HG03103 (cell line): ENCODE results near the gene CDRT4.
"Not testable (repeated sequence)": the region's sequence is repeated elsewhere in the genome, so short reads cannot be mapped to it uniquely, and the experiment has no call there.

Experiments used
- ATAC-seq: cut with Tn5 transposase; IDR thresholded peaks from one replicate; pipeline ENCODE4 v1.9.1; 2021; ENCODE audit warnings: low read depth; ENCODE audit not compliant: unreplicated experiment

CDRT4 gene

DNA sequence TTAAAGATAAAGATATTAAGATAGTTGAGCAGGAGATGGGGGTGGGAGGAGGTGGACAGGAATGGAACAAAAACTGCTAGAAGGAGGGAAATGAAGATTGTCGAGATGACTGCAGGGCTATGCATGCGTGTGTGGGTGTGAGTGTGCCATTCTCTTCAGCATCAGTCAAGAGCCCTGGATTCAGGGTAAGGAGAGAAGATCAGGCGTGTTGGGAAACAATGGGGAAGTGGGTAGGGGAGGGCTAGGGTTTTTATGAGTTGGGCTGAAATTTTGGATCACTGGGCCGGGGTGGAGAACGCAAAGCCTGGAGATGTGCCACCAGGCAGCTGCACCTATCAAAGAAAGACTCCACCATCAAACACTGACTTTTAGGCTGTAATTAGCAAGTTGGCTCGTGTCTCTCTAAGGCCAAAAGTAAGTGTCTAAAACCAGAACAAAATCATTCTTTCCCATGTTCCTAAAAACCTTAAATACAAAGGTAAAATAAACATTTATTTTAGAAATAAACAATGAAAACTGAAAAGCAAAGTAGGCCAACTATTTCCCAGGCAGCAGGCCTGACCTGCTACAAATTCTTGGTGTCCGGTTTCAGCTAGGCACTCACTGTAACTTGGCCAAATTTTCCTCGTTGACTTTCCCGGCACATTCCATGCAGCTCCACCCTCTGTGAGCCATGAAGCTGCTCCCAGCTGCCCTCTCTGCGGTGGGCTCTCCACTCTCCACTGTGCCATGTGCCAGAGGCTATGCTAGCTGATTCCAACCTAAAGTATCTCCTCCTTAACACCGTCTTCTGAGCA is 4.2 kb downstream of the CDRT4 start:
- no peak for ATAC-seq

DNA sequence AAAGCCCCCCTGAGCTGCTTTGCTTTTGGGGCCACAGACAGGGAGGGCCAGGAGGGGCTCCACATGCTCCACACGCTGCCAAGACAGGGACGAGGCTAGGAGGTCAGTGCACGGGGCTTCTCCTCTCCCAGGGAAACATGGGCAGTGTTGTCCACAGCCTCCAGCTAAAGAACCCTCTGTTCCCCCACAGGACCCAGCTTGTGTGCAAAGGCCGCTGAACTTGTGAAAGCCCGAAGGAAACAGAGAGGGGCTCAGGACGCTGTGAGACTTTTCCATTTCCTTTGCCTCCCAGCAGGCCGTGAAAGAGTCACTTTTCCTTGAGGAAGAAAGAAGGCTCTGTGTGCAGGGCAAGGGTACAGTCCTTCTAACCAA is 9.7 kb downstream of the CDRT4 start:
- ATAC-seq: no peak

DNA sequence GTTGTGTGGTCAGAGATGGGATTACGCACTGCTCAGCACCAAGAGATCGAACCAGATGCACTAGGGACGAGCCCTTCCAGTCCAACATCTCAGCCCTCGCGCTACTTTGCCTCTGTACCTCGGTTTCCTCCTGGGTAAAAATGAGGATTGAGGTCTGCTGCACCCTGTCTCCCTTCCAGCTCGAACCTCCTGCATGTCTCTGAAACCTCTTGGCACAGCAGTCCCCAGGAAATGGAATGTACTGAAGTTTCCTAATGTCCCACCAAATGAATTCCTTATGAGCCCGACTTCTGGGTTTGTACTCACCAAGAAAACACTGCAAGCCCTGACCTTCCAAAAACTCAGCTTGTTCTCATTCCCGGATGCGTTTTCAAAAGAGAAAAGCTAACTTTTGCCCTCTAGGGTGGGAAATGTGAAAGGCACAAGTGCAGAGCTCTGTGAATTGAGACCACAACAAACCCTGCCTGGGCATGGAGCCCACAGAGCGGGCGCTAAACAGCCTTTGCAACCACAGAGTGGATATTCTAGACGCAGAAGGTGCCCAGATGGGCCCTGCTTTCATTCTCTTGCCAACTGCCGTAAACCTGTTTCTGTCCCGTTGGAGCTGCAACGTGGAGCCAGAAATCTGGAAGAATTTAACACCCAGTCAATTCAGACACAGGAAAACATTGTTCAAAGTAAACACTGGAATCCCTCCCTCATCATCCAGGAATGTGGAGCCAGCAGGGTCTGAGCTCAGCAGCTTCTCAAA is 10.3 kb downstream of the CDRT4 start:
- ATAC-seq: no peak

DNA sequence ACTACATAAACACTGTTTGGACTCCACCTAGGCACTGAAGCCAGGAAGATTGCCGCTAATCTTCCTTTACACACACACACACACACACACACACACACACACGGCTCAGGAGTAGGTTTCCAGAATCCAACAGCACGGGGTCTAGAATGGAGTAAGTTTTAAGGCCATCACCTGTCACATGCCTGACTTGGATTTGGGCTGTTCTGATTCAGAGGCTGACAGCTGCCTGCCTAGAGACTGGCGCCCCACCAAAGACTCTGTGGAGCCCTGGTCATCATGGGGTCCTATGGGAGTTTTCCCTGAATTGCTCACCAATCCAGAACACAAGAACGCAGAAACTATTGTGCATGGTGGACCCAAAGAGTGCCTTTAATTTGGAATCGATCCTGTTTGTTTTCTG is 10.9 kb downstream of the CDRT4 start:
- no peak for ATAC-seq

DNA sequence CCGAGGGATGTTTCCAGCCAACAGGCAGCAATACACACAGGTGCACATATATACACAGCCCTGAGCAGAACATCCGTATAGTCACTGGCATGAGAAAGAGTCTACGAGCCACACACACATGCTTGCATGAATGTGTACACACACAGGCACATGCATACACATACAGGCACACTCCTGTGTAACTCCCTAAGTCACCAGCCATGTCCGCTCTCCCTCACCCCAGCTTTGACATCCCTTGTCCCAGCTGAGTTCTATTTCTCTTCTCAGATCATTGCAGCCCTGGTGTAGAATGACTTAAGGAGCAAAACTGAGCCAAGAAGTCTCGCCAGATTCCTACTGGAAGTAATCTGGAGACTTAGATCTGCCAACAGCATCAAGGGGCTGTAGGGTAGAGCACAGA is 13.1 kb downstream of the CDRT4 start:
- no peak for ATAC-seq

DNA sequence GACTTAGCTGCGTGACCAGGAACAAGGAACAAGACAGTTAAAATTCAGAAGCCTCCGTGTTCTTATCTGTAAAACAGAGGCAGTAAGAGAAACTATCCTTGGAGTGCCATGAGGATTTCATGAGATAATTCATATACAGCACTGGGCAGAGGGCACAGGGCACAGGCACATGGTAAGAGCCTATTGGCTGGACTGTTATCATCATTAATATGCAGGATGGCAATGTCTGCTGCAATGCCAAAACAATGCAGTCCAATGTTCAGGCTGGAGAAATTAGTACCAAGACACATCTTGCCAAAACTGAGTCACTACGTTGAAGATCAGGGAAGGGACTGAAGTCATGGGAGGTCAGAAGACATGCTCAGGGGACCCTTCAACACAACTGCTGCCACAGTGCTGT is 13.6 kb downstream of the CDRT4 start:
- no peak for ATAC-seq

DNA sequence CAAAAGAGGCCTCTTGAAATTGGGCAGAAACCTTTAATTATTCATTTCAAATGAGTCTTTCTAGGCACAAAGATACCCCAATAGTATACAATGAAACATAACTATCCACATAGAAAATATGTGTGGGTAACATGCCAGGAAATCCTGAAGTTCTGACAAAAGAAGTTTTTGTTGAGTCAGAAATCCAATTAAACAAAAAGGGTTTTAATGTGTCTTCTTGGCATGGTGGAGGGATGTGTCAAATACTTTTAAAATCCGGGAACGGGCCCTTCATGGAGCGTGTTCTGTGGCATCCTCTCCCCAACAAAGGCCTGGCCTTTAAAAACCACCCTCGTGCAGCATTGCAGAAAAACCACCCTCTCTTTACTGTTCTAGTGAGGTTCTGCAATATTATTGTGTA is 14.2 kb downstream of the CDRT4 start:
- ATAC-seq: no peak

DNA sequence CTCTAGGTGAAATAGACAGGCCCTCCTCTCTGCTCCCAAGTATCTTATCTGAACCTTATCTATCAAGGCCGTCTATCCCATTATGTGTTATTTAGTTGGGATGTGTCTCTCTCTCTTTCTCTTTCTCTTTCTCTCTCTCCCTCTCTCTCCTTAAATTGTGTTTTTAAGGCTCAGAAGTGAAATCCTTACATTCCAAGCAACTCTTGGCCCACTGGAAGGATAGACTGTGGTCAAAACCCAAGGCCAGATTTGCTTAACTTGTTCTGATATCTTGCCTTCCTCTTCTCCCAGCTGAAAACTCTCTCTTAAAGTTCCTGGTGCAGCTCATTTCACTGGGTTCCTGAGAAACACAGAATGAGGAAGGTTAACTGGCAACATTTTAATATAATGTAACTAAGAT is 14.7 kb downstream of the CDRT4 start:
- ATAC-seq: no peak

DNA sequence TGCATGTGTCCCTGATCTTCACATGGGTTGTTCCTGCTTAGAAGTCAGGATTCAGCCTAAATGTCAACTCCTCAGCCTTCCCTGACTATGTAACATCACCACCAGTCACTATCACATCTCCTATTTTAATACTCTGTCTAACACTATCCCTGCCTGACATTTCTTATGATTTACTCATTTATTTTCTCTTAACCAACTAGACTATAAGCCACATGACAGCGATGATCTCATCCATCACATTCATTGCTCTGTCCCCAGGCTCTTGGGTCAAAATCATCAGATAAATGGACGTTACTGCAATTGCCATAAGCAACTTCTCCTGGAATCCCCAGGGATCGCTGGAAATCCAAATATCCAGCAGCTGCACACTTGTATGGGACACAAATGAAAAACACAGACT is 15.7 kb downstream of the CDRT4 start:
- ATAC-seq: no peak

DNA sequence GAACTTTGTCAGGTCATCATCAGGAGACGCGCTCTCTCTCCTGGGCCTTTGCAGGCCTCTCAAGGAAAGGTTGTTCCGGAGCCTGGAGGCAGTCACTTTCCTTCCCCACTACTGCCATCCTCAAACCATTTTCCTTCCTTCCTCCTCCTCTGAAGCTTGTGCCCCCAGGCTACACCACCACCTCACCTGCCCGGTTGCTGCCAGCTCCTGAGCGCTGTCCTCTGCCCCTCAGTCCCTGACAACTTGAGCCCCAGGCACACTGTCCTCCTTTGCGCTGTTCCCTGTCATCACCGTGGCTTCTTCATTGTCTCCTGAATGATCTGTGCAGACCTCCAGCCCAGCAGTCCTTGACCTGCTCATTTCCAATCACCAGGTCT is 18.9 kb downstream of the CDRT4 start:
- no peak for ATAC-seq

DNA sequence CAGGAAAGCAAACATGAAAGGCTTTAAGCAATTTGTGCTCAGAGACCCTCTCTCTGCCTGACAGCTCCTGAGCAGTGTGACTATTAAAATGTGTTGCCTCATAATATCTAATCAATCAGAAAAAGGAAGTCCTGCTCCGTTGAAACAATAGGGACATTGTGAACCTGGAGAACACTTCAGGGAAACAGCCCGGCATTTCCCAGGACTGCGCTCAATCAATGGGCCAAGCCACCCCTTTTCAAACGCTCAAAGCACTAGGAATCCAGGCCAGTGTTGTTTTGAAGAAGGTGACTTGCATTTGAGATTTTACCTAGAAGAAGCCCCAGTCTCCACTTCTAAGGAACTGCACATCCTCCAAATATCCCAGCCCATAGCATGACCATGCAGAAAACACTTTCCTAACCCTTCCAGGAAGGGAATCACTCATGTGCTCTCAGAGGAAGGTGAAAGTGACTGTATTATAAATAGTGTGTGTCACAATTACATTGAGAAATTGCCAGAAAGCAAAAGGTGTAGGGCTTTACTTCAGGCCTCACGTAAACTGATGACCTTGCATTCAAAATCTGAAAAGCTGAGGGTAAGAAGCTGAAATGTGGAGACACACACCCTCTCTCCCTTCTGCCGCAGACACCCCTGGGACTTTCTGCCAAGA is 19.4 kb downstream of the CDRT4 start:
- no peak for ATAC-seq

DNA sequence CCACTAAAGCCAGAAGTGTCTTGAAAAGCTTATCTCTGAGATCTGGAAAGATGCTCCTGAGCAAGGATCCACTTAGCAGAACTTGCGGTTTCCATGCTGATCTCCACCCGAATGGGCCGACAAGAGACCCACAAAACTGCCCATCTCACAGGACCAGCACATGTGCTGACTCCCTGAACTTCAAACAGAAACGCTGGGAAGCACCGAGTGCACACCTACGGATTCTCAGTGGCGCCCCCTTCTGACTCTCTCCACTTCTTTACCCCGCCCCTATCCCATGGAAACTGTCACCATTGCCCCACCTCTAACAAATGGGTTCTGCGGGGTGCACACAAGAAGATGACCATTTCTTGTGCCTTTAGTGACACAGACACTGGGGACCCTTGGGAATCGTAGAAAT is 21.4 kb downstream of the CDRT4 start:
- no peak for ATAC-seq

DNA sequence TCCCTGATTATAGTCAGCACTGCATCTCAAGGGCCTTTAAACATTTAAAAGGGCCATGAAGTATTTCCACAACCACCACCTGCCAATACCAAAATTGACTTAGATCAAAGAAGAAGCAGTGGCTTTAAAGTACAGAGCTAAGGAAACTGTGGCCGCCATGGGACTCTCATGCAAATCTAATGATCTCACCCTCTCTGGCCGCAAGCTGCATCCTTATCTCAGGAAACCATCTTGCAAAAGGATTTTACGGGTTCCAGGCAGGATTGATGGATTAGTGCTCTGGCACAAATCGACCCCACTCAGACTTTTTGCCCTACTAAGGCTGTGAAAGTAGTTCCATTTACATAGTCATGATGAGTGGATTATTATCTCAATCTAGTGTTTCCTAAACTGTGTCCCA is 22.6 kb downstream of the CDRT4 start:
- no peak for ATAC-seq

DNA sequence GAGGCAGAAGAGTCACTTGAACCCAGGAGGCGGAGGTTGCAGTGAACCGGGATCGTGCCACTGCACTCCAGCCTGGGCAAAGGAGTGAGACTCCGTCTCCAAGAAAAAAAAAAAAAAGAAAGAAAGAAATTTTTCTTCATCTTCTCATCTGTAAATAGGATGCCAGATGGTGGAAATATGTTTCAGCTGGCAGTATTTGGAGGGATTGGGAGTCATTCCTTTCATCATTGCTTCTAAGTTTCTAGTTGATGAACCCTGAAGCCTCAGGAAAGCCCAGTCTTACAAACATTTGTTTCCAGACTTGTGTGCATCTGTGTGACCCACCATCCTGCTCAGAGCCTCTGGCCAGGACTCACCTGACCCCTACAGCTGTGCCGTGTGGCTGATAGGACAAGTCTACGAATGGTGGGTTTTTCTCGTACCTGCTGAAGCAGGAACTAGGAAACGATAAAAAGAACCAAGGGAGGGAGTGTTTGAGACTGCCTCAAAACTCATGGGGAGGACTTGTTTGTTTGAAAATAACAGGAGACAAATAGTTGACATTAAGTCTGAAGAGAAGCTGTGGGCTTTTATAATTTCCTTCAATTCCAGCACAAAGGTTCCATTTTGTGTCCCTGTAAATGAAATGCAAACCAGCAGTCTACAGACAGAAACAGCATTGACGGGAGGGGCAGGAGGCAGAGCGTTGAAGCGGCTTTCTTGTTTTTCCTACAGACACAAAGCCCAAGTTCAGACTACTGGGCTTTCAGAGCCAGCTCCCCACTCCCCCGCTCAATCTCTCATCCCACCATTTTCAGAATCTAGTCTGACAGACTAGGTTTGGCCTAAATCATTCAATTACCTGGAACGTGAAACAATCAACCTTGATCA is 24.9 kb downstream of the CDRT4 start:
- ATAC-seq: no peak

DNA sequence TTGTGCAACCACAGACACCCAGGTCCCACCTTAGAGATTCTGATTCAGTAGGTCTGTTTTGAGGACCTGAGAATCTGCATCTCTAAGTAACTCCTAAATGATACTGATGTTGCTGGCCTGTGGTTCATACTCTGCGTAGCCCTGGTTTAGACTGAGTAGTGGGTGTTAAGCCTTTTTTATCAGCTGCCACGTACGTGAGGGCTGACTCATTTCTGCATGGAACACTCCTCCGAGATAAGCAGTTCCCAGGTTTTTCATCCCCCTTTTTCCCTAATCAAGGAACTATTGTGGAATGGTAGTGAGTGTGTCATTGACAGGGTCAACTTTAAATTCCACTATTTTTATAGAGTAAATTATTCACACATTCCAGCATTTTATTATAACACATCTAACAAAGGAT is 26.1 kb downstream of the CDRT4 start:
- ATAC-seq: no peak

DNA sequence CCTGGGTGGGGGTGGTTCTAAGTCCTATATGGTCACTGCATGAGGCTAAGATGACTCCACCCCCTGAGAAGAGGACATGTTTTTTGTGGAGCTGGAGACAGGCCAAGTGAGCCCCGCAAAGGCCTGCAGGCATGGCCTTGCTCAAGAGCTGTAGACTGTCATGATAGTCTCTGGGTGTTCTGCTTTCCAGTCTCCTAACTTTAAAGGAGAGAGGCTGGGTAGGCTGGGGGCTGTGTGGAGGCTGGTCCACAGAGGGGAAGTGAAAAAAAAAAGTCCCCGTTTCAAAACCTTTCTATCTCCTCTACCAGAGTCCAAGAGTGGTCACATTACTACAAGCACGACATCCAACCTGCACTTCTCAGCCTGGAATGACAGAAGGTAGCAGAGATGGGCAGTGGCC is 27.1 kb downstream of the CDRT4 start:
- ATAC-seq: no peak

DNA sequence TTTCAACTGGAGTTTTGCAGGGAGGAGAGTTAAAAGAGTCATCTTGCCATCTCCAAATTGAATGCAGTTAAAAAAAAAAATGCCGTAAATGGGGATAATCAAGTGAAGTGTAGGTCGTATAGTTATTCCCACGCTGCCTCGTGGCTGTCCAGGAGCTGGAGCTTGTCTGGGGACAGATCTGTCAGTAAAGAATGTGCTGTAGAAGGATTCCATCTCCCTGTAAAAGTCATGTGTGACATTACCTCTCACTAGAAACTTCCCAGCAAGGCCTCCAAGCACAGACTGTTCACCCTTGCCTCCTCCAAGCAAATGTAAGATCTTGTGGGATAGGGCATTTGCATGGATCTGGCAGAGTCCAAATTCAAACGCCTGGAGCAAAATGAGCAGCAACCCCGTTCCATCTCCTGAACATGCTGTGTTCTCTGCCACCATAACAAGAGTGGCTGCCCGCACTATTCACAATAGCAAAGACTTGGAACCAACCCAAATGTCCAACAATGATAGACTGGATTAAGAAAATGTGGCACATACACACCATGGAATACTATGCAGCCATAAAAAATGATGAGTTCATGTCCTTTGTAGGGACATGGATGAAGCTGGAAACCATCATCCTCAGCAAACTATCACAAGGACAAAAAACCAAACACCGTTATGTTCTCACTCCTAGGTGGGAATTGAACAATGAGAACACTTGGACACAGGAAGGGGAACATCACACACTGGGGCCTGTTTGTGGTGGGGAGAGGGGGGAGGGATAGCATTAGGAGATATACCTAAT is 28.0 kb downstream of the CDRT4 start:
- ATAC-seq: not testable (repeated sequence)

DNA sequence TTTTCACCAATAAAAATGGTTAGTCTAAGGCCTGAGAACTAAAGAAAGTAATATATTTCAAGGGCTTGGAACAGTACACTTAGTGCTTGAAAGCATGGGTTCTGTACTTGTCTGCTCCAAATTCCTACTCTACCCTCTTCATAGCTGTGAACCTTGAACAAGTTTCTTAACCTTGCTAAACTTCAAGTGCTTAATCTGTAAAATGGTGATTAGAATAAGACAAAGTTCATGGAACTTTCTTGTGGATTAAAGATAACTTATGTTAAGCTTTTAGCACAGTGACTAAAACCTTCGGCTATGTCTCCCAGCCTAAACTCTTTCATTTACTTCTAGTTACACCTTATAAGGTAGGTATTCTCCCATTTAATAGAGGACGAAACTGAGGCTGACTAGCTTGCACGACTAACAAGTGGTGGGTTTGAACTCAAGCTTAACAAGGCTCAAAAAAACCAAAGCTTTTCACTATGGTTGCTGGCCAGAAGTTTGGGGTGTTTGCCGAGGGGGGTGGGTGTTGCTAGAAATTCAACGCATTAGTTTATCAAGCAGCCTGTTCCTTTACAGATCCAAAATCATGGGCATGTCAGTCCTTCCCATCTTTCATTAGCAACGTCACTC is 28.8 kb downstream of the CDRT4 start:
- ATAC-seq: no peak

DNA sequence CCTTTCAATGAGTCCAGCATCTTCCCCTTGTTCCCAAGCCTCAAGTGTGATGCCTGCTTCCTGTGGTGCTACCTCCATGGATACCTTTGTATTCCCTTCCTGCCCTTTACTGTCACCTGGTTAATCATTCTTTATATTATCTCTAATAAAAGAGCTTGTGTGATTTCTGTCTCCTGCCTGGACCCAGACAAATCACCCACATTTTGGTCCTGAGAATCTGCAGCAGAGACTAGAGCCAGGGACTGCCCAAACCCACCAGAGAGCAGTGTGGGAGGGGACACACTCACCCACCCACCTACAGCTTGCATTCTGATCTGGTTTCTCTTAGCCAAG is 30.2 kb downstream of the CDRT4 start:
- ATAC-seq: no peak
